GM10266 (cell line): ENCODE measurements around the gene SIGLEC5.

ENCODE experiments used
- DNase-seq: peaks from one replicate; pipeline ENCODE4 v3.0.0; 2012; ENCODE audit errors: extremely low spot score
- TF ChIP-seq, protein P1 (sequence below): IDR thresholded peaks from 2 replicates; pipeline ENCODE4 v1.5.1; 2012; ENCODE audit warnings: mild to moderate bottlenecking, low read depth; ENCODE audit not compliant: control insufficient read depth, insufficient read depth; ENCODE audit errors: missing control alignments

SIGLEC5 gene

DNA sequence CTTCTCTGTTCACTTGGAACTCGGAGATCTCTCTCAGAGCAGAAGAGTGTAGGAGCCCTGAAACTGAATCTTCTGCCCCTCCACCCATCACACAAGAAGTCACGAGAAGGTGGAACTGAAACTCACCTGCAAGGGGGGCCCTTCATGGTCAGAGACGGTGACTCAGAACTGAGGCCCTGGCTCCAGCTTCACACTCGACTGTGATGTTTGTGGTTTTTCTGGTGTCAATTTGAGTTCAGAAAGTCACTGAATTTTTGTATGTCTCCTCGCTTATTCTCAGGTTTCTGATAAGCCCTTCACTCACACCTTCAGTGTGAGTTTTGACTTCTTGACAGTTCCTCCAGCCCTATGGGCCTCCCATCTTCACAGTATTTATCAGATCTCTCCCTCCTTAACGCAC, 23.1 kb downstream of the SIGLEC5 start:
- DNase-seq = peak; percentile 87
- TF ChIP-seq, protein P1, sequence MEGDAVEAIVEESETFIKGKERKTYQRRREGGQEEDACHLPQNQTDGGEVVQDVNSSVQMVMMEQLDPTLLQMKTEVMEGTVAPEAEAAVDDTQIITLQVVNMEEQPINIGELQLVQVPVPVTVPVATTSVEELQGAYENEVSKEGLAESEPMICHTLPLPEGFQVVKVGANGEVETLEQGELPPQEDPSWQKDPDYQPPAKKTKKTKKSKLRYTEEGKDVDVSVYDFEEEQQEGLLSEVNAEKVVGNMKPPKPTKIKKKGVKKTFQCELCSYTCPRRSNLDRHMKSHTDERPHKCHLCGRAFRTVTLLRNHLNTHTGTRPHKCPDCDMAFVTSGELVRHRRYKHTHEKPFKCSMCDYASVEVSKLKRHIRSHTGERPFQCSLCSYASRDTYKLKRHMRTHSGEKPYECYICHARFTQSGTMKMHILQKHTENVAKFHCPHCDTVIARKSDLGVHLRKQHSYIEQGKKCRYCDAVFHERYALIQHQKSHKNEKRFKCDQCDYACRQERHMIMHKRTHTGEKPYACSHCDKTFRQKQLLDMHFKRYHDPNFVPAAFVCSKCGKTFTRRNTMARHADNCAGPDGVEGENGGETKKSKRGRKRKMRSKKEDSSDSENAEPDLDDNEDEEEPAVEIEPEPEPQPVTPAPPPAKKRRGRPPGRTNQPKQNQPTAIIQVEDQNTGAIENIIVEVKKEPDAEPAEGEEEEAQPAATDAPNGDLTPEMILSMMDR = no peak

DNA sequence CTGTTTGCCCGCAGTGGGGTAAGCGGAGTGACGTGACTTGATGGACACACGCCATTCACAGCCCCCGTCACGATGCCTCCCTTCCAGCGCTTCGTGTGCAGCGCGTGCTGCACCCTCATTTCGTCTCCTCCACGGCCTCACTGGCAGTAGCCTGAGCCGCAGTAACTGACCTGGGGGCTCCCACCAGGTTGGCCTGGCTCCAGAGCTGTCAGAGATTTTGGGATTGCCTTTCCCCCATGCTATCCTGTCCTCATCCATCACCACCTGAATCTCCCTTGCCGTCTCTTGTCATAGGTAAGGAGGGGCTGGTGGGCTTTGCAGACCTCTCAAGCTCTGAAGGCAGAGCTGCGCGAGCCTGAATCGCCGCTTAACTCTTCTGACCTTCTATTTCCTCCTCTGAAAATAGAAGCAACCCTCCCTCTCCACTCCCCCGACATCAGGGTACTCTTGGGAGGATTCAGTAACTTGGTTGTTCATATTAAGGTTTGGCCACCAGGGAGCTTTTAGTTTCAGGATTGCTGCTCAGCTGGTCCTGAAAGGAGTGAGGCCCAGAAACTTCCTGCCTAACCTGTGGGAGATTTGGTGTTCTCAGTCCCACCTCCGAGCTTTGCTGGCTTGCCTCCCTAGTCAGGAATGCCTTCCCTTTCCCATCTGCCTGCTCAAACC, 27.9 kb downstream of the SIGLEC5 start:
- TF ChIP-seq, protein P1 = no peak
- peak; percentile 76 for DNase-seq

GRCh38 chr19:51600940-51601580, 29.1 kb downstream of the SIGLEC5 start:
- TF ChIP-seq, protein P1 = peak; percentile 15
- DNase-seq = peak; percentile 62

DNA sequence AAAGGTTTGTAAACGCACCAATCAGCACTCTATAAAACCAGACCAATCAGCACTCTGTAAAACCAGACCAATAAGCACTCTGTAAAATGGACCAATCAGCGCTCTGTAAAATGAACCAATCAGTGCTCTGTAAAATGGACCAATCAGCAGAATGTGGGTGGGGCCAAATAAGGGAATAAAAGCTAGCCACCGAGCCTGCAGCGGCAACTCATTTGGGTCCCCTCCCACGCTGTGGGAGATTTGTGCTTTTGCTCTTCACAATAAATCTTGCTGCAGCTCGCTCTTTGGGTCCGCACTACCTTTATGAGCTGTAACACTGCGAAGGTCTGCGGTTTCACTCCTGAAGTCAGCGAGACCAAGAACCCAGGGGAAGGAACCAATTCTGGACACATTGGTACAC, 31.1 kb downstream of the SIGLEC5 start:
- TF ChIP-seq, protein P1 = no peak
- DNase-seq = no peak

DNA sequence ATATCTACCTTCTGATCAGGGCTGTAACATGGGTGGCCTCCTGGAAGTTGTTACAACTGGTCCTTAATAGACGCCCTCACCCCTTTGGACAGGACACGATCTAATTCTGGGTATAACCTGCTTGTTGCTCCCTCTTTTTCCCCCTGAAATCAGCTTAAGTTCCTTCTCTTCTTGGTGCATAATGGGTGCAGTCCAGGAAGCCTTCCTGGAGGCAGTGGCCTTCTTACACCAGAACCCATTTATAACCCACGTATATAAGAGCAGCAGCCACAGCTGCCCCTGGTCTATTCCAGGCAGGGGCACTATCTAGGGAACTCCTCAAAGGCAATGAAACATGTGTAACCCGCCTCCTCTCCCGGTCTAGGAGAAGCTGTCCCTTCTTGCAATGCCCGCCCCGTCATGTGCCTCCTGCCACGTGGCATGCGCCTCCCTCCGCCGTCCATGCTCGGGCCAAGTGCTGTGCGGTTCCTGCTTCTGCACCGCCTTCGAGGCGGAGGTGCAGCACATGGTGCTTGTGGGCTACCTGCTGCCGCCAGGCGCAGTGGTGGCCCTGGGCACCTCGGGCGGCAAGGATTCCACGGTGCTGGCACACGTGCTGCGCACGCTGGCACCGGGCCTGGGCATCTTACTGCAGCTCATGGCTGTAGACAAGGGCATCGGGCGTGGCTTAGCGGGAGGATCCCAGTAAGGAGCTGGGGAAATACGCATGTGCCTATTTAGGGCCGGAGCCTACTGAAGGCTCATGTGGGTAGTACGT, 31.9 kb downstream of the SIGLEC5 start:
- TF ChIP-seq, protein P1 = no peak
- DNase-seq = no peak

DNA sequence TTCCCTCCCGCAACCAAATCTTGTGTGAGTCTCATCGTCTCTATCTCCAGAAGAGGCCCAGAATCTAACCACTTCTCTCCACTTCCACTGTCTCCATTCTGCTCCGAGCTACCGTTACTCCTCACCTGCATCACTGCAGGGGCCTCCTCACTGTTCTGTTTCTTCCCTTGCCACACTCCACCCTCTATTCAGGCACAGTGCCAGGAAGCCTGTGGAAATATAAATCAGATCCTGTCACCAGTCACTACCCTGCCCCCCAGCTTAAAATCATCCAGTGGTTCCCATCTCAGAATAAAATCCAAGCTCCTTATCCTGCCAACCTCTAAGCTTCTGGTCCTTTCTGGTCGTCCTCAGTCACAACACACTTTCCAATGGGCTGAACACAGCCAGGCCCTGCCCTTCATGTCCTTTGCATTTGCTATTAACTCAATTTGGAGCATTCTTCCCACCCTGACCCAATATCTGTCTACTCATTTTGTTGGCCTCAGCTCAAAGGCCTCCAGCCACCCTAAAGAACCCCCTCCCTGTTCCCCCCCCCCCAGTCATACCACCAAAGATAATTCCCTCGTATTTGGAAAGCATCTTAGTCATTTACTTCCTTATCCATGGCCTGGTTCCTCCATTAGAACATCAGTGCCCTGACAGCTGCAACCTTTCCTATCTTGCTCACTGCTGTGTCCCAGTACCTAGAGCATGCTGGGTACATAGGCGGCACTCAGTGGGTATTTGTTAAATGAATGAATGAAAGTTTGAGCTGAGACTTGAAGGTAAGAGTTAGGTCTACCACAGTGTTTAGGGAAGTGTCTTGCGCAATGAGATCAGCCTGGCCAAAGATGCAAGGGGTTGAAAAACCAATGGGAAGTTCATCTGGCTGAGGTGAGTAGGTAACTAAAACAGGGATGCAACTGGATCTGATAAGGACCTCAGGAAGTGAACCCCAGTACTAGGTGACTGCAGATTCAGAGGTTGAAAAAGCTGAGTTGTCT, 34.7 kb downstream of the SIGLEC5 start:
- no peak for DNase-seq
- TF ChIP-seq, protein P1 = no peak
